ENCODE data around the gene COL12A1.

- no peak for TF ChIP-seq CTCF (CRISPR knock-in tag; IDR thresholded peaks at IDR 0.05)
- TF ChIP-seq, protein P1, sequence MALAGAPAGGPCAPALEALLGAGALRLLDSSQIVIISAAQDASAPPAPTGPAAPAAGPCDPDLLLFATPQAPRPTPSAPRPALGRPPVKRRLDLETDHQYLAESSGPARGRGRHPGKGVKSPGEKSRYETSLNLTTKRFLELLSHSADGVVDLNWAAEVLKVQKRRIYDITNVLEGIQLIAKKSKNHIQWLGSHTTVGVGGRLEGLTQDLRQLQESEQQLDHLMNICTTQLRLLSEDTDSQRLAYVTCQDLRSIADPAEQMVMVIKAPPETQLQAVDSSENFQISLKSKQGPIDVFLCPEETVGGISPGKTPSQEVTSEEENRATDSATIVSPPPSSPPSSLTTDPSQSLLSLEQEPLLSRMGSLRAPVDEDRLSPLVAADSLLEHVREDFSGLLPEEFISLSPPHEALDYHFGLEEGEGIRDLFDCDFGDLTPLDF (CRISPR knock-in tag; IDR thresholded peaks at IDR 0.05) = no peak
- TF ChIP-seq SIN3A (IDR thresholded peaks at IDR 0.05; ENCODE audit: borderline replicate concordance, low read depth, low read length) = no peak
- TF ChIP-seq GLI4 (CRISPR knock-in tag; IDR thresholded peaks at IDR 0.05; ENCODE audit: borderline replicate concordance) = no peak
- no peak for TF ChIP-seq NR2F1 (CRISPR knock-in tag; IDR thresholded peaks at IDR 0.05)
- no peak for TF ChIP-seq RXRA (CRISPR knock-in tag; IDR thresholded peaks at IDR 0.05)
- TF ChIP-seq RAD51 (IDR thresholded peaks at IDR 0.05; ENCODE audit: borderline replicate concordance) = no peak
- no peak for TF ChIP-seq NR2C2 (CRISPR knock-in tag; IDR thresholded peaks at IDR 0.05; ENCODE audit: borderline replicate concordance)
- no peak for TF ChIP-seq YY1 (IDR thresholded peaks at IDR 0.05; ENCODE audit: insufficient read depth, insufficient replicate concordance, low read depth, low read length)
- TF ChIP-seq CBX5 (CRISPR knock-in tag; IDR thresholded peaks at IDR 0.05; ENCODE audit: borderline replicate concordance) = no peak
- no peak for TF ChIP-seq ZNF557 (CRISPR knock-in tag; IDR thresholded peaks at IDR 0.05)
- TF ChIP-seq ZNF274 (CRISPR knock-in tag; IDR thresholded peaks at IDR 0.05) = no peak
Observed at GRCh38 chr6:75221116-75221515, 15.3 kb upstream of the COL12A1 start.
